Measurements from ENCODE around the gene NOP53. TPM values are rescaled to one million over a fixed set of nuclear protein-coding genes. Genes with fewer than 3 reads are reported as not detected.

The NOP53 gene
- total and polyA plus RNA-seq, 2 of the 8 experiments (the other 6 are each of a cell fraction or from before 2014, with no cell fraction given), result 107 to 245 TPM

GRCh38 chr19:47711652-47712242 lies 33.6 kb upstream of the NOP53 start:
- Histone ChIP-seq H3K4ac (replicated peaks; ENCODE audit: insufficient read length, low read depth, low read length) (no peak overlapping the region), H3K4me2 (ENCODE audit: insufficient read depth in 1 of 2, low read depth in 2 of 2, low read length in 2 of 2) (no peak overlapping the region), H3K4me1 (replicated peaks in 1 of 4; ENCODE audit: control insufficient read depth in 3 of 4, insufficient read depth in 4 of 4, low read length in 3 of 4) (no peaks in the 10 kb centered on the region), H4K91ac (replicated peaks; ENCODE audit: insufficient read length, low read length) (no peak overlapping the region), H4K5ac (ENCODE audit: insufficient read length, low read depth, low read length) (no peak overlapping the region), H3K4me3 (ENCODE audit: extremely low read depth in 1 of 4, insufficient read depth in 2 of 4, low read depth in 3 of 4, low read length in 4 of 4) (no peak overlapping the region), H4K20me1 (replicated peaks in 1 of 2; ENCODE audit: control insufficient read depth in 1 of 2, insufficient read depth in 2 of 2, low read length in 2 of 2) (no peaks in the 10 kb centered on the region), H2AK5ac (ENCODE audit: low read depth, low read length) (no peak overlapping the region), H3K9ac (replicated peaks in 1 of 4; ENCODE audit: extremely low read depth in 1 of 4, low read depth in 3 of 4, low read length in 3 of 4) (no peak overlapping the region), H2BK12ac (ENCODE audit: low read depth, low read length) (no peak overlapping the region), H3K18ac (ENCODE audit: extremely low read depth, low read length) (no peak overlapping the region), H3K27me3 (replicated peaks in 1 of 4; ENCODE audit: control insufficient read depth in 3 of 4, extremely low read depth in 1 of 4, insufficient read depth in 3 of 4, low read length in 3 of 4) (no peaks in the 10 kb centered on the region), H3K23me2 (ENCODE audit: low read depth, low read length) (peaks cover 5% of the 10 kb centered on the region; the same call in 1 of the 2 replicates), H3K9me3 (ENCODE audit: insufficient read depth in 2 of 2, low read depth in 1 of 2, low read length in 1 of 2) (peaks cover 3% of the 10 kb centered on the region in 2 experiments; a peak in 1 of 4 replicates), H3K36me3 (ENCODE audit: control insufficient read depth in 2 of 4, insufficient read depth in 4 of 4, low read length in 3 of 4) (no peaks in the 10 kb centered on the region), H3K27ac (ENCODE audit: low read depth, low read length) (no peak overlapping the region), H2AFZ (ENCODE audit: low read length) (no peak overlapping the region), H2BK20ac (ENCODE audit: low read length) (no peak overlapping the region), H3K14ac (ENCODE audit: insufficient read length) (no peak overlapping the region), H2BK15ac (ENCODE audit: low read length) (no peak overlapping the region), H2BK5ac (ENCODE audit: low read depth, low read length) (no peak overlapping the region), H3K79me2 (ENCODE audit: control insufficient read depth in 1 of 2, insufficient read depth in 2 of 2, low read length in 2 of 2) (no peaks in the 10 kb centered on the region), H3K56ac (replicated peaks; ENCODE audit: insufficient read length, low read depth, low read length) (no peak overlapping the region), H4K8ac (ENCODE audit: extremely low read depth, insufficient read depth, low read length) (no peak overlapping the region), H3K23ac (ENCODE audit: insufficient read length) (no peak overlapping the region), H3K79me1 (ENCODE audit: low read depth, low read length) (no peaks in the 10 kb centered on the region), H2BK120ac (replicated peaks; ENCODE audit: low read depth, low read length) (no peak overlapping the region)
- 81% methylated on average over 8 of the region's 8 CpGs; no CpG with 5 or more reads in 1 of the 2 experiments for whole genome bisulfite sequencing, 2 experiments (ENCODE audit: extremely low coverage in 1 of 2, insufficient coverage in 1 of 2, insufficient read length in 1 of 2, insufficient replicate concordance in 2 of 2, low coverage in 1 of 2, low lambda C conversion rate in 2 of 2, missing lambda C conversion rate in 1 of 2)
- FAIRE-seq (no peak), DNase-seq (ENCODE audit: low read depth in 1 of 2, low spot score in 2 of 2) (no peak)
- ChIA-PET CTCF (ENCODE audit: partially characterized antibody) (interaction anchor here (0.7 to 24.9 kb wide), 21 partner anchors 8 to 272 kb away, joined by 3 to 436 read pairs (median 4); partner anchors contain the start of genes KPTN and NOP53), POLR2A (ENCODE audit: partially characterized antibody) (interaction anchor here (0.7 to 2.7 kb wide), 2 partner anchors 34 to 47 kb away, joined by 3 to 15 read pairs; partner anchors contain the start of gene NOP53)
- TF ChIP-seq ASH2L (IDR thresholded peaks at IDR 0.05; ENCODE audit: low read length) (no peak), RFX5 (IDR thresholded peaks at IDR 0.05; ENCODE audit: borderline replicate concordance, low read depth, low read length) (no peak), NANOG (IDR thresholded peaks at IDR 0.05; ENCODE audit: insufficient read depth, low read depth, low read length, poor library complexity, severe bottlenecking) (no peak), SRF (IDR thresholded peaks at IDR 0.05; ENCODE audit: low read depth, low read length) (no peak), RAD21 (IDR thresholded peaks at IDR 0.05 in 1 of 2, conservative IDR thresholded peaks at IDR 0.05 in 1 of 2; ENCODE audit: low read depth in 2 of 2, low read length in 2 of 2) (no peak), NRF1 (IDR thresholded peaks at IDR 0.05; ENCODE audit: low read depth, low read length) (no peak), ATF3 (IDR thresholded peaks at IDR 0.05; ENCODE audit: insufficient read depth, low read depth, low read length) (no peak), POLR2AphosphoS5 (IDR thresholded peaks at IDR 0.05; ENCODE audit: low read depth, low read length) (no peak), HDAC6 (IDR thresholded peaks at IDR 0.05; ENCODE audit: low read depth, low read length) (no peak), EP300 (IDR thresholded peaks at IDR 0.05; ENCODE audit: borderline replicate concordance in 1 of 2, low read depth in 2 of 2, low read length in 2 of 2) (no peak)
